Gastroesophageal sphincter (tissue), 4 donors: Measurements from ENCODE around the gene STXBP6. TPM values are rescaled to one million over a fixed set of nuclear protein-coding genes. Genes with fewer than 3 reads are reported as not detected.
"Not testable (repeated sequence)": the region's sequence is repeated elsewhere in the genome, so short reads cannot be mapped to it uniquely, and the experiment has no call there.

Source experiments
- ATAC-seq: fragments of 150-250 bp; one replicate; pipeline ENCODE4 v1.9.1; 2016; ENCODE audit warnings: mild to moderate bottlenecking, moderate library complexity
- H3K27ac ChIP-seq, 4 donors: fragments of 200-600 bp; sonication (generic) in 3 of 4; 1 replicate in 3 of 4; 2 replicates in 1 of 4; pipeline ENCODE4 v1.5.1; 2016 to 2019
- H3K27me3 ChIP-seq: fragments of 200-600 bp; sonication (generic); one replicate; pipeline ENCODE4 v1.5.1; 2019
- H3K36me3 ChIP-seq, 2 donors: fragments of 200-600 bp; sonication (generic); one replicate each; pipeline ENCODE4 v1.5.1; 2019; ENCODE audit warnings: control low read depth in 1 of 2
- H3K4me1 ChIP-seq, 3 donors: fragments of 200-600 bp; sonication (generic); 1 replicate in 2 of 3; 2 replicates in 1 of 3; pipeline ENCODE4 v1.5.1; 2016 to 2019; ENCODE audit warnings: control low read depth in 2 of 3
- H3K4me3 ChIP-seq, 2 donors: fragments of 200-600 bp; sonication (generic); one replicate each; pipeline ENCODE4 v1.5.1; 2019; ENCODE audit warnings: mild to moderate bottlenecking in 1 of 2, moderate library complexity in 1 of 2
- H3K9me3 ChIP-seq, 3 donors: fragments of 200-600 bp; sonication (generic); one replicate each; pipeline ENCODE4 v1.5.1; 2017 to 2019; ENCODE audit warnings: control low read depth in 2 of 3
- CTCF ChIP-seq, 4 experiments: fragments of 200-600 bp in 2 of 4; fragments of 450-650 bp in 2 of 4; sonication (generic) in 1 of 4; IDR thresholded peaks; one replicate each; pipeline ENCODE4 v1.5.1; 2017 to 2019; ENCODE audit warnings: antibody characterized with exemption in 4 of 4, mild to moderate bottlenecking in 2 of 4, moderate library complexity in 2 of 4
- EP300 ChIP-seq: sonication (generic); formaldehyde crosslinking; IDR thresholded peaks from one replicate; pipeline ENCODE4 v1.6.1; 2017; ENCODE audit warnings: antibody characterized with exemption, mild to moderate bottlenecking
- POLR2A ChIP-seq, 2 donors: fragments of 450-650 bp; IDR thresholded peaks; one replicate each; pipeline ENCODE4 v1.6.1; 2017; ENCODE audit warnings: antibody characterized with exemption in 2 of 2, mild to moderate bottlenecking in 2 of 2, moderate library complexity in 1 of 2
- POLR2AphosphoS5 ChIP-seq: sonication (generic); formaldehyde crosslinking; IDR thresholded peaks from one replicate; pipeline ENCODE4 v1.6.1; 2017; ENCODE audit warnings: antibody characterized with exemption
- WGBS, 2 donors: methylation state at CpG; one replicate each; pipeline ENCODE4 v1.1.5; 2018; ENCODE audit warnings: low coverage in 1 of 2; 5-methylcytosine and 5-hydroxymethylcytosine counted together
- total RNA-seq, 4 donors: library from RNA; depleted of rRNA; stranded (reverse); fragments of >200 nt; gene quantifications; one replicate each; pipeline ENCODE4 v1.1.0, GENCODE V29; 2016

The STXBP6 gene
- total RNA-seq, 4 donors from 2014 or later: 29.3 to 55.7 (median 44.0) TPM

- TF ChIP-seq EP300 (no peak), POLR2AphosphoS5 (no peak), CTCF (IDR thresholded peaks at IDR 0.05) (no peak), POLR2A (IDR thresholded peaks at IDR 0.05) (no peak)
- Histone ChIP-seq H3K9me3 (no peaks in the 10 kb centered on the region), H3K36me3 (no peaks in the 10 kb centered on the region), H3K4me3 (no peak overlapping the region), H3K4me1 (peaks cover 0 to 22% (median 0%) of the 10 kb centered on the region in 3 donors), H3K27me3 (no peaks in the 10 kb centered on the region), H3K27ac (no peak overlapping the region)
- 62 to 78% methylated on average over 3 of the region's 3 CpGs for WGBS, 2 donors
- no peak for ATAC-seq
Measured at GRCh38 chr14:24837280-24838046, 212.5 kb downstream of the STXBP6 start.

- H3K27ac ChIP-seq, H3K9me3 ChIP-seq, H3K36me3 ChIP-seq, H3K27me3 ChIP-seq, ATAC-seq, H3K4me3 ChIP-seq: not testable (repeated sequence)
- peaks cover 0 to 22% (median 0%) of the 10 kb centered on the region in 3 donors for H3K4me1 ChIP-seq
- 86 to 100% methylated on average over 1 to 3 of the region's 6 CpGs for WGBS, 2 donors
Measured at GRCh38 chr14:24836324-24836723, 213.6 kb downstream of the STXBP6 start.

- Histone ChIP-seq H3K9me3 (no peaks in the 10 kb centered on the region), H3K27me3 (no peaks in the 10 kb centered on the region), H3K27ac (no peak overlapping the region), H3K4me1 (peaks cover 0 to 22% (median 0%) of the 10 kb centered on the region in 3 donors), H3K4me3 (no peak overlapping the region), H3K36me3 (no peaks in the 10 kb centered on the region)
- TF ChIP-seq EP300 (no peak), POLR2AphosphoS5 (no peak), POLR2A (IDR thresholded peaks at IDR 0.05) (no peak), CTCF (IDR thresholded peaks at IDR 0.05) (no peak)
- ATAC-seq: no peak
- 82 to 87% methylated on average over 6 of the region's 6 CpGs for WGBS, 2 donors
Measured at GRCh38 chr14:24834956-24835355, 215.0 kb downstream of the STXBP6 start.

- Histone ChIP-seq H3K9me3 (no peaks in the 10 kb centered on the region), H3K36me3 (no peaks in the 10 kb centered on the region), H3K27me3 (no peaks in the 10 kb centered on the region), H3K4me1 (peaks cover 0 to 14% (median 0%) of the 10 kb centered on the region in 3 donors), H3K4me3 (no peak overlapping the region), H3K27ac (no peak overlapping the region)
- no peak for TF ChIP-seq EP300
- no peak for TF ChIP-seq POLR2AphosphoS5
- TF ChIP-seq CTCF (IDR thresholded peaks at IDR 0.05): no peak
- no peak for TF ChIP-seq POLR2A (IDR thresholded peaks at IDR 0.05)
- WGBS, 2 donors: 62 to 73% methylated on average over 1 of the region's 1 CpG
- no peak for ATAC-seq
Measured at GRCh38 chr14:24833385-24833784, 216.6 kb downstream of the STXBP6 start.

GRCh38 chr14:24831677-24832076, 218.3 kb downstream of the STXBP6 start:
- Histone ChIP-seq H3K36me3 (no peaks in the 10 kb centered on the region), H3K4me3 (no peak overlapping the region), H3K4me1 (peaks cover 0 to 4% (median 0%) of the 10 kb centered on the region in 3 donors), H3K9me3 (no peaks in the 10 kb centered on the region), H3K27ac (no peak overlapping the region), H3K27me3 (no peaks in the 10 kb centered on the region)
- no peak for ATAC-seq
- 86 to 88% methylated on average over 2 to 4 of the region's 4 CpGs for WGBS, 2 donors
- TF ChIP-seq POLR2A (IDR thresholded peaks at IDR 0.05) (no peak), CTCF (IDR thresholded peaks at IDR 0.05) (no peak), EP300 (no peak), POLR2AphosphoS5 (no peak)
